ENCODE data around the gene ICA1L. TPM values are rescaled to one million over a fixed set of nuclear protein-coding genes. Genes with fewer than 3 reads are reported as not detected.
"Not testable (repeated sequence)": the region's sequence is repeated elsewhere in the genome, so short reads cannot be mapped to it uniquely, and the experiment has no call there.

The ICA1L gene
- total RNA-seq, 1 donor from 2014 or later, result 12.9 TPM

- Mint-ChIP-seq H3K27me3 (ENCODE audit: low read depth) (no peaks in the 10 kb centered on the region), H3K4me1 (no peaks in the 10 kb centered on the region), H3K9me3 (peaks cover 15% of the 10 kb centered on the region)
Measured at GRCh38 chr2:202858601-202859000, 13.0 kb downstream of the ICA1L start.

GRCh38 chr2:202849343-202849742, 22.2 kb downstream of the ICA1L start:
- DNase-seq (ENCODE audit: low read depth, low spot score); H3K27me3 Mint-ChIP-seq (ENCODE audit: low read depth); H3K36me3 Mint-ChIP-seq (ENCODE audit: low read depth): not testable (repeated sequence)

More at GRCh38 chr2:202858601-202859000, 13.0 kb downstream of the ICA1L start:
- Mint-ChIP-seq H3K36me3 (ENCODE audit: low read depth) (peaks cover 13% of the 10 kb centered on the region), H3K27ac (ENCODE audit: unreplicated experiment) (no peak overlapping the region), H3K4me3 (no peak overlapping the region)
- DNase-seq (ENCODE audit: low read depth, low spot score), result no peak
- no peak for TF ChIP-seq CTCF (conservative IDR thresholded peaks at IDR 0.05)

GRCh38 chr2:202848813-202849212, 22.8 kb downstream of the ICA1L start:
- no peak for TF ChIP-seq CTCF (conservative IDR thresholded peaks at IDR 0.05)
- H3K27me3 Mint-ChIP-seq (ENCODE audit: low read depth), result no peaks in the 10 kb centered on the region
- peaks cover 4% of the 10 kb centered on the region for H3K4me1 Mint-ChIP-seq
- no peaks in the 10 kb centered on the region for H3K9me3 Mint-ChIP-seq
- no peak for DNase-seq (ENCODE audit: low read depth, low spot score)
- peaks cover 7% of the 10 kb centered on the region for H3K36me3 Mint-ChIP-seq (ENCODE audit: low read depth)
- H3K27ac Mint-ChIP-seq (ENCODE audit: unreplicated experiment), result peak overlapping the region; percentile 57
- no peak overlapping the region for H3K4me3 Mint-ChIP-seq

More at GRCh38 chr2:202849343-202849742, 22.2 kb downstream of the ICA1L start:
- H3K4me3 Mint-ChIP-seq; H3K4me1 Mint-ChIP-seq; H3K27ac Mint-ChIP-seq (ENCODE audit: unreplicated experiment); H3K9me3 Mint-ChIP-seq: not testable (repeated sequence)

GRCh38 chr2:202847693-202848524, 23.7 kb downstream of the ICA1L start:
- Mint-ChIP-seq H3K4me3 (no peak overlapping the region), H3K9me3 (peaks cover 3% of the 10 kb centered on the region), H3K4me1 (peaks cover 4% of the 10 kb centered on the region), H3K36me3 (ENCODE audit: low read depth) (peaks cover 13% of the 10 kb centered on the region), H3K27me3 (ENCODE audit: low read depth) (no peaks in the 10 kb centered on the region), H3K27ac (ENCODE audit: unreplicated experiment) (no peak overlapping the region)
- DNase-seq (ENCODE audit: low read depth, low spot score), result no peak
- no peak for TF ChIP-seq CTCF (conservative IDR thresholded peaks at IDR 0.05)

GRCh38 chr2:202844656-202845055, 26.9 kb downstream of the ICA1L start:
- Mint-ChIP-seq H3K4me3 (no peak overlapping the region), H3K36me3 (ENCODE audit: low read depth) (peaks cover 19% of the 10 kb centered on the region), H3K27me3 (ENCODE audit: low read depth) (no peaks in the 10 kb centered on the region), H3K27ac (ENCODE audit: unreplicated experiment) (no peak overlapping the region), H3K9me3 (peaks cover 8% of the 10 kb centered on the region), H3K4me1 (peaks cover 4% of the 10 kb centered on the region)
- no peak for TF ChIP-seq CTCF (conservative IDR thresholded peaks at IDR 0.05)
- no peak for DNase-seq (ENCODE audit: low read depth, low spot score)

GRCh38 chr2:202842690-202843089, 28.9 kb downstream of the ICA1L start:
- no peaks in the 10 kb centered on the region for H3K27me3 Mint-ChIP-seq (ENCODE audit: low read depth)
- peaks cover 4% of the 10 kb centered on the region for H3K4me1 Mint-ChIP-seq
- peaks cover 8% of the 10 kb centered on the region for H3K9me3 Mint-ChIP-seq
- no peak for TF ChIP-seq CTCF (conservative IDR thresholded peaks at IDR 0.05)
- no peak for DNase-seq (ENCODE audit: low read depth, low spot score)
- no peak overlapping the region for H3K27ac Mint-ChIP-seq (ENCODE audit: unreplicated experiment)
- peaks cover 19% of the 10 kb centered on the region for H3K36me3 Mint-ChIP-seq (ENCODE audit: low read depth)
- H3K4me3 Mint-ChIP-seq, result no peak overlapping the region

Measured in neural crest cell (in vitro differentiated cells).